RWPE1 (cell line): ENCODE measurements around the gene CHST1.

ENCODE experiments used
- CTCF ChIA-PET: fragments of 350-600 bp; sonication (Branson Sonifier 250); formaldehyde crosslinking; extraction: SDS; loops from one replicate; lab custom pipeline; 2021; lab: Yijun Ruan, JAX
- POLR2A ChIA-PET: fragments of 400-600 bp; formaldehyde crosslinking; extraction: SDS; loops from one replicate; lab custom pipeline; 2020; ENCODE audit warnings: antibody characterized with exemption; ENCODE audit not compliant: low non-redundant PET; lab: Yijun Ruan, JAX
- DNase-seq: peaks from one replicate; pipeline ENCODE4 v3.0.0; 2012; ENCODE audit warnings: low spot score
- H3K27ac ChIP-seq: fragments of 450-650 bp; 2 replicates; pipeline ENCODE4 v1.5.1; 2017
- CTCF ChIP-seq: fragments of 450-650 bp; conservative IDR thresholded peaks from 2 replicates; pipeline ENCODE4 v1.5.1; 2017; ENCODE audit warnings: low read depth, mild to moderate bottlenecking

CHST1 gene

DNA sequence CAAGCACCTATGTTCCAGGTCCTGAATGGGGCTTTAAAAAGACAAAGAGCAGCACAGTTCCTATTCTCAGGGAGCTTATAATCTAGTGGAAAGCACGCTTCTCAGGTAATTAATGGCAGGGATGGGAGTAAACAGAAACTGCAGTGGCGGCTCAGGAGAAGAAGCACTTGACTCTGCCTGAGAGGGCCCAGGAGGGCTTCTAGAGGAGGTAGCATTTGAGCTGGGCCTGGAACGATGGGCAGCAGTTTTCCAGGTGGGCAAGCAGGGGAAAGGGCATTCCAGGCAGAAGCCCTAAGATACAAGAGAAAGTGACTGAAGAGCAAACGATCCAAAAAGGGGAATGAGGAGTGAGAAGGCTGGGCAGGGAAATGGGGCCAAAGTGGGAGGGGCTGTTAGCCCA lies 37.1 kb upstream of the CHST1 start:
- TF ChIP-seq CTCF = no peak
- ChIA-PET POLR2A (no interaction called here), CTCF (interaction anchor here (0.6 to 3.3 kb wide), 3 partner anchors 46 to 264 kb away, joined by 3 to 9 read pairs (median 3); no protein-coding TSS in a partner anchor)
- H3K27ac ChIP-seq = no peak overlapping the region
- no peak for DNase-seq

GRCh38 chr11:45698777-45699497 lies 33.5 kb upstream of the CHST1 start:
- POLR2A ChIA-PET = interaction anchor here (0.6 kb wide), 1 partner anchor 17 kb away, joined by 3 read pairs; no protein-coding TSS in a partner anchor
- CTCF ChIA-PET = no interaction called here
- no peak overlapping the region for H3K27ac ChIP-seq
- no peak for TF ChIP-seq CTCF
- no peak for DNase-seq

GRCh38 chr11:45692808-45693453 lies 27.5 kb upstream of the CHST1 start:
- H3K27ac ChIP-seq = no peak overlapping the region
- no peak for DNase-seq
- no peak for TF ChIP-seq CTCF
- POLR2A ChIA-PET = no interaction called here
- CTCF ChIA-PET = interaction anchor here (0.7 to 0.9 kb wide), 2 partner anchors 79 to 103 kb away, joined by 3 read pairs; no protein-coding TSS in a partner anchor

- no peak for TF ChIP-seq CTCF
- ChIA-PET CTCF (no interaction called here), POLR2A (no interaction called here)
- no peak overlapping the region for H3K27ac ChIP-seq
- DNase-seq = no peak
Measured at GRCh38 chr11:45688472-45689033, 23.1 kb upstream of the CHST1 start.

GRCh38 chr11:45687836-45688235 lies 22.4 kb upstream of the CHST1 start:
- POLR2A ChIA-PET = no interaction called here
- CTCF ChIA-PET = no interaction called here
- TF ChIP-seq CTCF = no peak

DNA sequence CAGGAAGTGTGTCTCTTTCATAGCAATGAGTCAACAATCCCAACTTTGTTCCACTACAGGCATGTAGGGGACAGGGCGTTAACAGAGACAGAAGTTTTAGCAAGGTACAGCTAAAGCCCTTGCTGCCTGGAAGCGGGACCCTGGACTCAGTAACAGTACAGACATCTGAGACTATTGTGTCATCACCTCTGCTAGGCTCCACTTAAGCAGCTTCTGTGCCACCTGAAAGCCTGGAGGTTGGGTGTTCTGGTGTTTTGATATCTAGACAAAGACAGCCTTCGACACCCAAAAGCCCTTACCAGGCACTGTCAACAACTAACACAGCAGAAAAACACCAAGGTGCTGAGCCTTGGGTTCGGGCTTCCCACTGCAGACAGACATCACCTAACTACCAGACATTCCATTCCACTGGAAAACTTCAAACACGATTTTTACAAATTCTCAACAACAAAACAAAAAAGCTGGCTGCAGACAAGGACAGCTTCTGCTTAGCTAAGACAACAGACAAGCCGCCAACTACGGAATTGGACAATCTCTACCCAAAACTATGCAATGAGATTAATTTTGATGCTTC lies 20.6 kb upstream of the CHST1 start:
- DNase-seq = no peak
- H3K27ac ChIP-seq = no peak overlapping the region
- CTCF ChIA-PET = no interaction called here
- TF ChIP-seq CTCF = no peak
- POLR2A ChIA-PET = no interaction called here

More at GRCh38 chr11:45687836-45688235, 22.4 kb upstream of the CHST1 start:
- no peak for DNase-seq
- H3K27ac ChIP-seq = no peak overlapping the region
